ENCODE data around the gene EMP2. TPM values are rescaled to one million over a fixed set of nuclear protein-coding genes. Genes with fewer than 3 reads are reported as not detected.
"Not testable (repeated sequence)": the region's sequence is repeated elsewhere in the genome, so short reads cannot be mapped to it uniquely, and the experiment has no call there.

The EMP2 gene
- total RNA-seq, 2 experiments from 2014 or later, result not detected

- H3K4me2 ChIP-seq (ENCODE audit: low read length), result no peak overlapping the region
- TF ChIP-seq CTCF (conservative IDR thresholded peaks at IDR 0.05; ENCODE audit: low read length) (no peak), EZH2phosphoT487 (IDR thresholded peaks at IDR 0.05; ENCODE audit: borderline replicate concordance, low read depth, low read length) (no peak)
- intact Hi-C loops (cut with micrococcal nuclease; ENCODE audit: unreplicated experiment), result no loop called here
Observed at GRCh38 chr16:10622036-10622921, 41.9 kb upstream of the EMP2 start.

GRCh38 chr16:10621216-10621949 lies 41.0 kb upstream of the EMP2 start:
- BruUV-seq (replicated peaks); CTCF ChIA-PET (ENCODE audit: unreplicated experiment); H2AFZ ChIP-seq (ENCODE audit: low read length): not testable (repeated sequence)

More at GRCh38 chr16:10622036-10622921, 41.9 kb upstream of the EMP2 start:
- DNase-seq (ENCODE audit: low spot score), result no peak
- no peaks in the 10 kb centered on the region for H3K79me2 ChIP-seq (ENCODE audit: insufficient read depth, low read depth, low read length)
- ChIA-PET POLR2A (interaction anchor here (0.8 kb wide), 1 partner anchor 66 kb away, joined by 3 read pairs; no protein-coding TSS in a partner anchor), CTCF (ENCODE audit: unreplicated experiment) (no interaction called here)
- no peak overlapping the region for H3K27ac ChIP-seq (ENCODE audit: low read depth, low read length, poor library complexity, severe bottlenecking)
- no peaks in the 10 kb centered on the region for H4K20me1 ChIP-seq (ENCODE audit: insufficient read depth, low read length)
- H2AFZ ChIP-seq (ENCODE audit: low read length), result no peak overlapping the region
- no TSS peak for BruUV-seq (replicated peaks)
- H3K9me3 ChIP-seq (ENCODE audit: low read length), result no peaks in the 10 kb centered on the region
- H3K36me3 ChIP-seq (ENCODE audit: insufficient read depth, low read length), result no peaks in the 10 kb centered on the region
- H3K4me1 ChIP-seq (ENCODE audit: insufficient read depth, low read length, poor library complexity, severe bottlenecking), result no peaks in the 10 kb centered on the region
- H3K4me3 ChIP-seq (ENCODE audit: low read depth, low read length, poor library complexity, severe bottlenecking), result no peak overlapping the region
- no peaks in the 10 kb centered on the region for H3K9me2 ChIP-seq (ENCODE audit: insufficient read depth, low read length)

GRCh38 chr16:10620120-10620519 lies 39.7 kb upstream of the EMP2 start:
- DNase-seq (ENCODE audit: low spot score), result no peak
- H3K9me2 ChIP-seq (ENCODE audit: insufficient read depth, low read length), result no peaks in the 10 kb centered on the region
- no peaks in the 10 kb centered on the region for H3K79me2 ChIP-seq (ENCODE audit: insufficient read depth, low read depth, low read length)
- BruUV-seq (replicated peaks), result no TSS peak
- no peaks in the 10 kb centered on the region for H3K4me1 ChIP-seq (ENCODE audit: insufficient read depth, low read length, poor library complexity, severe bottlenecking)
- no peaks in the 10 kb centered on the region for H3K36me3 ChIP-seq (ENCODE audit: insufficient read depth, low read length)
- H3K27ac ChIP-seq (ENCODE audit: low read depth, low read length, poor library complexity, severe bottlenecking), result no peak overlapping the region
- ChIA-PET POLR2A (interaction anchor here (0.6 kb wide), 1 partner anchor 105 kb away, joined by 3 read pairs; no protein-coding TSS in a partner anchor), CTCF (ENCODE audit: unreplicated experiment) (interaction anchor here (0.6 kb wide), 1 partner anchor 8 kb away, joined by 3 read pairs; no protein-coding TSS in a partner anchor)
- no peak overlapping the region for H3K4me3 ChIP-seq (ENCODE audit: low read depth, low read length, poor library complexity, severe bottlenecking)
- intact Hi-C loops (cut with micrococcal nuclease; ENCODE audit: unreplicated experiment), result no loop called here
- H4K20me1 ChIP-seq (ENCODE audit: insufficient read depth, low read length), result no peaks in the 10 kb centered on the region
- TF ChIP-seq EZH2phosphoT487 (IDR thresholded peaks at IDR 0.05; ENCODE audit: borderline replicate concordance, low read depth, low read length) (no peak), CTCF (conservative IDR thresholded peaks at IDR 0.05; ENCODE audit: low read length) (no peak)
- H3K9me3 ChIP-seq (ENCODE audit: low read length), result no peaks in the 10 kb centered on the region
- no peak overlapping the region for H3K4me2 ChIP-seq (ENCODE audit: low read length)
- no peak overlapping the region for H2AFZ ChIP-seq (ENCODE audit: low read length)

More at GRCh38 chr16:10621216-10621949, 41.0 kb upstream of the EMP2 start:
- H3K27ac ChIP-seq (ENCODE audit: low read depth, low read length, poor library complexity, severe bottlenecking); H3K4me1 ChIP-seq (ENCODE audit: insufficient read depth, low read length, poor library complexity, severe bottlenecking); H3K36me3 ChIP-seq (ENCODE audit: insufficient read depth, low read length); H3K79me2 ChIP-seq (ENCODE audit: insufficient read depth, low read depth, low read length); H3K9me2 ChIP-seq (ENCODE audit: insufficient read depth, low read length); H3K9me3 ChIP-seq (ENCODE audit: low read length); intact Hi-C loops (cut with micrococcal nuclease; ENCODE audit: unreplicated experiment); H3K4me2 ChIP-seq (ENCODE audit: low read length); H4K20me1 ChIP-seq (ENCODE audit: insufficient read depth, low read length); DNase-seq (ENCODE audit: low spot score); H3K4me3 ChIP-seq (ENCODE audit: low read depth, low read length, poor library complexity, severe bottlenecking): not testable (repeated sequence)
- POLR2A ChIA-PET, result interaction anchor here (0.8 kb wide), 1 partner anchor 67 kb away, joined by 3 read pairs; no protein-coding TSS in a partner anchor

Data from OCI-LY7 (cell line).